ENCODE measurements around the gene FSTL4. TPM values are rescaled to one million over a fixed set of nuclear protein-coding genes. Genes with fewer than 3 reads are reported as not detected.

FSTL4 gene
- polyA plus RNA-seq, 1 donor from 2014 or later = 0.57 TPM

GRCh38 chr5:133265257-133265656, 347.1 kb downstream of the FSTL4 start:
- Histone ChIP-seq H4K20me1 (ENCODE audit: insufficient read depth) (no peaks in the 10 kb centered on the region), H3K36me3 (ENCODE audit: insufficient read depth, low read length) (no peaks in the 10 kb centered on the region), H3K9ac (ENCODE audit: low read length) (no peak overlapping the region), H3F3A (ENCODE audit: insufficient read depth, low read length, poor library complexity, severe bottlenecking) (no peaks in the 10 kb centered on the region), H3K27me3 (ENCODE audit: insufficient read depth, low read depth, low read length) (no peaks in the 10 kb centered on the region), H3K4me2 (ENCODE audit: low read length) (no peak overlapping the region), H3K9me3 (ENCODE audit: low read length) (no peaks in the 10 kb centered on the region), H3K9me2 (ENCODE audit: insufficient read depth, low read length) (no peaks in the 10 kb centered on the region), H3K79me2 (replicated peaks; ENCODE audit: insufficient read depth, low read length) (no peaks in the 10 kb centered on the region), H3K4me3 (ENCODE audit: low read length) (no peak overlapping the region), H3K27ac (ENCODE audit: low read length) (no peak overlapping the region), H2AFZ (ENCODE audit: low read depth, low read length) (no peak overlapping the region)
- TF ChIP-seq EZH2 (IDR thresholded peaks at IDR 0.05; ENCODE audit: borderline replicate concordance, insufficient read depth, low read length, poor library complexity, severe bottlenecking) = no peak
- TF ChIP-seq SMC3 (conservative IDR thresholded peaks at IDR 0.05; ENCODE audit: poor library complexity) = no peak
- TF ChIP-seq RAD21 (conservative IDR thresholded peaks at IDR 0.05) = no peak
- TF ChIP-seq TAF1 (IDR thresholded peaks at IDR 0.05; ENCODE audit: low read depth) = no peak
- TF ChIP-seq CTCF (IDR thresholded peaks at IDR 0.05; ENCODE audit: poor library complexity, severe bottlenecking) = no peak
- no peak for TF ChIP-seq MXI1 (conservative IDR thresholded peaks at IDR 0.05; ENCODE audit: poor library complexity, severe bottlenecking)
- no peak for TF ChIP-seq REST (IDR thresholded peaks at IDR 0.05; ENCODE audit: borderline replicate concordance)
- no peak for TF ChIP-seq EP300 (conservative IDR thresholded peaks at IDR 0.05; ENCODE audit: poor library complexity, severe bottlenecking)
- TF ChIP-seq POLR2AphosphoS5 (IDR thresholded peaks at IDR 0.05) = no peak

GRCh38 chr5:133262690-133263089, 349.7 kb downstream of the FSTL4 start:
- TF ChIP-seq RAD21 (conservative IDR thresholded peaks at IDR 0.05) (no peak), EZH2 (IDR thresholded peaks at IDR 0.05; ENCODE audit: borderline replicate concordance, insufficient read depth, low read length, poor library complexity, severe bottlenecking) (no peak), POLR2AphosphoS5 (IDR thresholded peaks at IDR 0.05) (no peak), REST (IDR thresholded peaks at IDR 0.05; ENCODE audit: borderline replicate concordance) (no peak), CTCF (IDR thresholded peaks at IDR 0.05; ENCODE audit: poor library complexity, severe bottlenecking) (no peak), TAF1 (IDR thresholded peaks at IDR 0.05; ENCODE audit: low read depth) (no peak), EP300 (conservative IDR thresholded peaks at IDR 0.05; ENCODE audit: poor library complexity, severe bottlenecking) (no peak)
- Histone ChIP-seq H3K27ac (ENCODE audit: low read length) (no peak overlapping the region), H3K4me3 (ENCODE audit: low read length) (no peak overlapping the region), H3K9ac (ENCODE audit: low read length) (no peak overlapping the region), H4K20me1 (ENCODE audit: insufficient read depth) (no peaks in the 10 kb centered on the region), H3K36me3 (ENCODE audit: insufficient read depth, low read length) (no peaks in the 10 kb centered on the region), H3K9me3 (ENCODE audit: low read length) (no peaks in the 10 kb centered on the region), H3F3A (ENCODE audit: insufficient read depth, low read length, poor library complexity, severe bottlenecking) (no peaks in the 10 kb centered on the region), H2AFZ (ENCODE audit: low read depth, low read length) (no peak overlapping the region), H3K27me3 (ENCODE audit: insufficient read depth, low read depth, low read length) (no peaks in the 10 kb centered on the region), H3K79me2 (replicated peaks; ENCODE audit: insufficient read depth, low read length) (no peaks in the 10 kb centered on the region), H3K4me2 (ENCODE audit: low read length) (no peak overlapping the region), H3K9me2 (ENCODE audit: insufficient read depth, low read length) (no peaks in the 10 kb centered on the region)

Measured in neural cell (in vitro differentiated cells).